A204.1 (cell line): ENCODE results near the gene OR4C46.
"Not testable (repeated sequence)": the region's sequence is repeated elsewhere in the genome, so short reads cannot be mapped to it uniquely, and the experiment has no call there.

Experiments
- FAIRE-seq: peaks from 2 replicates; lab custom pipeline; 2012; peaks lifted over from hg19 to GRCh38; lab: Jason Lieb, UNC

Gene OR4C46

GRCh38 chr11:54603898-54604297 lies at the start of gene OR4C46:
OR4C46 (minus strand) TSS chr11:54603998; CDS start chr11:54603998, 0 bp downstream.
- peak; percentile 37 for FAIRE-seq

DNA sequence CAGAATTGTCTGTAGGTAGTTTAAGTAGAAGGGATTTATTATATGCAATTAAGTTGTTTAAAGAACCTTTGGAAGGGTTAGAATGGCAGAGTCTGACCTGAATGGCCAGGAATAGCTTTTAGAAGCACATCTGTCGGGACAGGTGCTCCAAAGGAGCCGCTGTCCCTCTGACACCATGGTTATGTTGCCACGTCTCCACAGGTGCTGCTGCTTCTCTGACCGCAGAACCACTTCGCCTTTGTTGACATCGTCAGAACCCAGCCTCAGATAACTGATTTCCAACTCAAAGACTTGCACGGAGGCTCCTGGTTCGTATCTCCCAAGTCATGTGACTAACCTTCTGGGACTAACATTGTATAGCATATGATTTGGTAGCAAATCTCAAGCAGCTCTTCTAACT lies 41.8 kb upstream of the OR4C46 start:
- FAIRE-seq, result not testable (repeated sequence)

- FAIRE-seq, result not testable (repeated sequence)
These were observed 42.4 kb downstream of the OR4C46 start for GRCh38 chr11:54561439-54561838.

DNA sequence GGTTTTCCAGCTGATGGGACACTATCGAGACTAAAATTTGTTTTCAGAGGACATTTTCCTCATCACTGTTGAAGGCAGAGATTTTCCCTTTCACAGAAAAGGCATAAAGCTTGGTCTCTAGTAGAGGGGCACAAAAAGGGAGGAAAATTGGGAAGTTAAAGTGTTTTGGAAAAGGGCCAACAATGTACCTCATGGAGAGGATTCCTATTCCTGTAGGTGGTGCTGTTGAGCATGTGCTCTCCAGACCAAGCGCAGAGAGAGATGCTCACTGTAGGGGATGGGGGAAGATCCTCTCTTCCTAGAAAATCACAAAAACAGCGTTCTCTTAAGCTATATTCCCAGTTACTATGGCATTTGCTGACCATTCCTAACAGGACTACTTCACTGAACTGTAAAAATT lies 44.9 kb downstream of the OR4C46 start:
- no peak for FAIRE-seq

GRCh38 chr11:54558407-54558806 lies 45.4 kb downstream of the OR4C46 start:
- no peak for FAIRE-seq
